SW480 (cell line): ENCODE data around the gene NOD2.
A peak's percentile ranks its signal among the peaks of the same experiment; 100 is the strongest.

ENCODE experiments used
- DNase-seq: peaks from one replicate; pipeline ENCODE4 v3.0.0-alpha.2; 2016; ENCODE audit warnings: low spot score

Gene NOD2

DNA sequence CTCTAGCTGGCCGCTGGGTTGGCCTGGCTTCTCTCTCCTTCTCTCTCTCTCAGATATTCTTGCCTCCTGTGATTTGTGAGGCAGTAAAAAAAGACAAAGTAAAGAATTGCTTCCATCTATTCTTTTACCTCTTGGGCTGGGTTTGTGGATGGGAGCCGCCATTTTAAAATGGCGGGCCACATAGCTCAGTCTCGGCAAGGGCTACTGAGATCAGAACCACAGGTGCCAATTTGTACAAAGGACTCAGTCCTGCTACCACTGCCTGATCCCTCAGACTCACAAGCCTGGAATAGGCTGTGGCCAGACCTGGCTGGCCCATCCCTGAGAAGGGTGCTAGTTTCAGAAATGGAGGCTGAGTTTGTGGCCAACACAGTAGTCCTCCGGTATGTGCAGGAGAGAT lies 24.1 kb downstream of the NOD2 start:
- no peak for DNase-seq

DNA sequence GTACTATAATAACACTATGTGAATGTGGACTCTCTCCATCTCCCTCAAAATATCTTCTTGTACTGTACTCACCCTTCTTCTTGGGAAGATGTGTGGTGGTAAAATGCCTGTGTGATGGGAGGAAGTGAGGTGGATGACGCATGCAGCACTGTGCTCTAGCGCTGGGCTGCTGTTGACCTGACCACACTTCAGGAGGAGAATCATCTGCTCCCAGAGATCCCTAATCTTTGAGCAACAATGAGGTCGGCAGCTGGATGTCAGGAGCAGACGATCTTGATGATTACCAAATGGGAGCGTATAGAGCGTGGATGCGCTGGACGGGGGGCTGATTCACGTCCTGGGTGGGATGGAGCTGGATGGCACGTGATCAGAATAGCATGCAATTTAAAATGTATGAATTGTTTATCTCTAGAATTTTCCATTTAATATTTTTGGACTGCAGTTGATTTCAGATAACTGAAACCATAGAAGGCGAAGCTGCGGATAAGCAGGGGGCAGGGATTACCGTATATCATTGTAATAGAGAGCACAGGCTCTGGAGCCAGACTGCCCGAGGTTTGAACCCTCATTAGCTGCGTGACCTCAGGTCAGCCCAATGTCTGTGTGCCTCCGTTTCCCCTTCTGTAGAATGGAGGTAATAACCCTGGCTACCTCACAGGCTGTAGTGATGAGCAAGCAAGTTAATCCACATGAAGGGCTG lies 24.8 kb downstream of the NOD2 start:
- DNase-seq, result no peak

DNA sequence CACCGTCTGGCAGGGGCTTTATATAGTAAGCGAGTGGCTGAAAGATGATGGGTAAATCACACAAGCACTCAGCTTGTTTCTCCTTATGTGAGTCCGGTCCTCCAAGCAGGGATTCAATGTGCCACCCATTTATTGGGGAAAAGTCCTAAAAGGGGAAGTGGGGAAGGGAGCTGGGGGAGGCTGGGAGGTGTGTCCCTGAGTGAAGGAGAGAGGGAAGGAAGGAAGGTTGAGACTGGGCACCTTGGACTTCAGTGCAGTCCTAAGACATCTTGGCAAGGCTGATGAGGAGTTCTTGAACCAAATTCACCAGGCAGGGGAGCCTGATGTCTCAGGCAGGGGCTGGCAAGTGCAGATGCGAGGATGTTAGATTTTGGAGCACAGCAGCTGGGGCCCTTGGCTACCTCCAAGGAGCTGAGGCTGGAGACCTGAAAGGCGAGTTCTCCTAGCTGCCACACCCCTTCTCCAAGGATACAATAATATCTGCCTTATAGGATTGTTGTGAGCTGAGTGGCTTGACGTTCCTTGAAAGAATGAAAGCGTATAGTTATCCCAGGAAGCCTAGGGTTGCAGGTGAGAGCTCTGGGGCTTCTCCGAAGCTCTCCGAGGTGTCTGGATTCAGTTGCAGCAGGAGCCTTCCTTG lies 25.5 kb downstream of the NOD2 start:
- DNase-seq, result no peak

- no peak for DNase-seq
Observed at GRCh38 chr16:50719401-50720337, 26.3 kb downstream of the NOD2 start.

- no peak for DNase-seq
Observed at GRCh38 chr16:50721549-50722404, 28.4 kb downstream of the NOD2 start.

DNA sequence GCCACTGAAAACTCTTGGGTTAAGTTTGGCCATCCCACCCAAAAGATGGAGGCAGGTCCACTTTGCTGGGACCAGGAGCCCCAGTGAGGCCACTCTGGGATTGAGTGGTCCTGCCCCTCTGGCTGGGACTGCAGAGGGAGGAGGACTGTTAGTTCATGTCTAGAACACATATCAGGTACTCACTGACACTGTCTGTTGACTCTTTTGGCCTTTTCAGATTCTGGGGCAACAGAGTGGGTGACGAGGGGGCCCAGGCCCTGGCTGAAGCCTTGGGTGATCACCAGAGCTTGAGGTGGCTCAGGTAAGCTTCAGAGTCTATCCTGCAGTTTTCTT lies 29.0 kb downstream of the NOD2 start:
- DNase-seq, result no peak

- DNase-seq, result no peak
Observed at GRCh38 chr16:50722960-50723359, 29.6 kb downstream of the NOD2 start.

DNA sequence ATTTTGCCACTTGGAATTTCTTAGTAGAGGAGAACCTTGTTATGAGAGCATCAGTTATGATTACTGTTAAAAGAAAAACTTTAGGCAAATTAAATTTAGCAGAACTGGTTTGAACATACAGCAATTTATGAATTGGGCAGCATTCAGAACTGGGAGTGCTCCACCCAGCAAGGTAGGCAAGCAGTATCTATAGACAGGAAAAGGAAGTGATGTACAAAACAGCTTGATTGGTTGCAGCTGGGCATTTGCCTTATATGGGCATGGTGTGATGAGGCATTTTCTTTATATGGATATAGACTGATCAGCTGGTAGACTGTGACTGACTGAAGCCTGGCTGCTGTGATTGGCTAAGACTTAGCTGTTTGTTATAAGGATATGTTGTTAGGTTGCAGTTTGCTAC lies 30.9 kb downstream of the NOD2 start:
- peak; percentile 13 for DNase-seq

- no peak for DNase-seq
Observed at GRCh38 chr16:50731130-50731988, 38.0 kb downstream of the NOD2 start.

DNA sequence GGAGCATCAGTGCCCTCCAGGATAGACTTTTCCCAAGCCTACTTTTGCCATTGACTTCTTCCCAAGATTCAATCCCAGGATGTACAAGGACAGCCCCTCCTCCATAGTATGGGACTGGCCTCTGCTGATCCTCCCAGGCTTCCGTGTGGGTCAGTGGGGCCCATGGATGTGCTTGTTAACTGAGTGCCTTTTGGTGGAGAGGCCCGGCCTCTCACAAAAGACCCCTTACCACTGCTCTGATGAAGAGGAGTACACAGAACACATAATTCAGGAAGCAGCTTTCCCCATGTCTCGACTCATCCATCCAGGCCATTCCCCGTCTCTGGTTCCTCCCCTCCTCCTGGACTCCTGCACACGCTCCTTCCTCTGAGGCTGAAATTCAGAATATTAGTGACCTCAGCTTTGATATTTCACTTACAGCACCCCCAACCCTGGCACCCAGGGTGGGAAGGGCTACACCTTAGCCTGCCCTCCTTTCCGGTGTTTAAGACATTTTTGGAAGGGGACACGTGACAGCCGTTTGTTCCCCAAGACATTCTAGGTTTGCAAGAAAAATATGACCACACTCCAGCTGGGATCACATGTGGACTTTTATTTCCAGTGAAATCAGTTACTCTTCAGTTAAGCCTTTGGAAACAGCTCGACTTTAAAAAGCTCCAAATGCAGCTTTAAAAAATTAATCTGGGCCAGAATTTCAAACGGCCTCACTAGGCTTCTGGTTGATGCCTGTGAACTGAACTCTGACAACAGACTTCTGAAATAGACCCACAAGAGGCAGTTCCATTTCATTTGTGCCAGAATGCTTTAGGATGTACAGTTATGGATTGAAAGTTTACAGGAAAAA lies 38.8 kb downstream of the NOD2 start:
- no peak for DNase-seq

GRCh38 chr16:50733468-50733867 lies 40.1 kb downstream of the NOD2 start:
- no peak for DNase-seq

- no peak for DNase-seq
Observed at GRCh38 chr16:50735629-50736122, 42.3 kb downstream of the NOD2 start.

GRCh38 chr16:50736448-50736847 lies 43.0 kb downstream of the NOD2 start:
- no peak for DNase-seq

GRCh38 chr16:50737420-50737959 lies 44.1 kb downstream of the NOD2 start:
- DNase-seq, result no peak

- no peak for DNase-seq
Observed at GRCh38 chr16:50739031-50739430, 45.6 kb downstream of the NOD2 start.

DNA sequence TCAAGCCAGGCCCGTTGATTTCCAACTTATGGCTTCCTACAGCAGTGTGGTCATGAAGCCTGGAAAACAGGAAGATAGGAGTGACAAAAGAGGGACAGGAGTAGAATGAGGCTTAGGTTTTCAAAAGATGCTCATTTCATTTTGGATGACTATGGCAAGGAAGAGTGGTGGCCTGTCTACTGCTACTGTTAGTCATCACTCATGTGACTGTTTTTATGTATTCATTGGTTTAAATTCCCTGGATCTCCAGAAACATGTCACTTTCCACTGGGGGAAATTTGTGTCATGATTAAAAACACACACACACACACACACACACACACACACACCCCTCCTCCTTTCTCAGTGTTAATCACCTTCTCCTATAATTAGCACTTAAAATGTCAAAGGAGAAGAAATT lies 47.3 kb downstream of the NOD2 start:
- DNase-seq, result peak; percentile 5

DNA sequence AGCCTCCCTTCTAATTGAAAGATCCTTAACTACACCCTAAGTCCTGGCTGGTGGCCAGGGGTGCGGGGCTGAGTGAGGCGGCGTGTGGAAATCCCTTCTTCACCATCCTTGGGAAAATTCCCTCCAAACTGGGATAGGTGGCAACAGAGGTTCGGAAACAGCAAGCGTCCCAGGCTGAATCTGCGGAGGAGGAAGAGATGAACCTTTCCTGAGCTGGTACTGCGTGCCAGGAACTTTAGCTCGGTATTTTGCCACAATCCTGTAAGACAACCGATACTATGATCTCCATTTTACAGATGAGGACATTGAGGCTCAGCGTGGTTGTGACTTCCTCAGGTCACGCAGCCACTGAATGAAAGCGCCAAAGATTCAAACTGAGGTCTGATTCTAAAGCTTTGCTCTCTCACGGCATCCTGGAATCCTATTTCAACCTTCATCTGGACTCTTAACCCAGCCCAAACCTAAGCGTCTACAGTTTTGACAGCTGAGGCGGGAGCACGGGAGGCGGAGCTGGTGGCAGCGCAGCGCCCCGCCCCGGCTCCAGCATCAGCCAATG lies 47.9 kb downstream of the NOD2 start:
- DNase-seq, result peak; percentile 26

- peak; percentile 99 for DNase-seq
Observed at GRCh38 chr16:50741781-50742575, 48.6 kb downstream of the NOD2 start, which contains the start of gene CYLD. Gene CYLD (plus strand): TSS chr16:50742086. CDS start chr16:50749699, 7,613 bp downstream.
